ENCODE data around the gene JSRP1.
A peak's percentile ranks its signal among the peaks of the same experiment; 100 is the strongest.
"Not testable (repeated sequence)": the region's sequence is repeated elsewhere in the genome, so short reads cannot be mapped to it uniquely, and the experiment has no call there.

JSRP1 gene

GRCh38 chr19:2282062-2282861 lies 26.0 kb upstream of the JSRP1 start, which contains the start of gene PEAK3:
PEAK3 (minus strand) TSS chr19:2282175; CDS start chr19:2280931, 1,244 bp downstream.
- DNase-seq, result no peak

- DNase-seq, result not testable (repeated sequence)
Observed at GRCh38 chr19:2281265-2282061, 25.2 kb upstream of the JSRP1 start.

GRCh38 chr19:2280633-2281264 lies 24.5 kb upstream of the JSRP1 start:
- no peak for DNase-seq

GRCh38 chr19:2278459-2279158 lies 22.4 kb upstream of the JSRP1 start:
- DNase-seq, result no peak

GRCh38 chr19:2277138-2277537 lies 20.9 kb upstream of the JSRP1 start:
- DNase-seq, result no peak

- no peak for DNase-seq
Observed at GRCh38 chr19:2276429-2276986, 20.3 kb upstream of the JSRP1 start.

- DNase-seq, result no peak
Observed at GRCh38 chr19:2275588-2276428, 19.6 kb upstream of the JSRP1 start.

GRCh38 chr19:2274931-2275535 lies 18.8 kb upstream of the JSRP1 start:
- peak; percentile 33 for DNase-seq

GRCh38 chr19:2274185-2274711 lies 18.0 kb upstream of the JSRP1 start:
- no peak for DNase-seq

GRCh38 chr19:2273356-2274184 lies 17.4 kb upstream of the JSRP1 start:
- DNase-seq, result no peak

GRCh38 chr19:2271234-2272103 lies 15.3 kb upstream of the JSRP1 start:
- DNase-seq, result no peak

GRCh38 chr19:2270423-2271233 lies 14.4 kb upstream of the JSRP1 start:
- DNase-seq, result no peak

- no peak for DNase-seq
Observed at GRCh38 chr19:2270157-2270422, 13.9 kb upstream of the JSRP1 start.

- peak; percentile 85 for DNase-seq
Observed at GRCh38 chr19:2269244-2270156, 13.3 kb upstream of the JSRP1 start.

- DNase-seq, result no peak
Observed at GRCh38 chr19:2268861-2269243, 12.6 kb upstream of the JSRP1 start.

GRCh38 chr19:2268480-2268830 lies 12.2 kb upstream of the JSRP1 start:
- no peak for DNase-seq

Measured in DMS 273 treated with DMSO at 0.1 percent for 48 hours (cell line).